ENCODE results near the gene CCDC102A.
A peak's percentile ranks its signal among the peaks of the same experiment; 100 is the strongest.
"Not testable (repeated sequence)": the region's sequence is repeated elsewhere in the genome, so short reads cannot be mapped to it uniquely, and the experiment has no call there.

The CCDC102A gene

DNA sequence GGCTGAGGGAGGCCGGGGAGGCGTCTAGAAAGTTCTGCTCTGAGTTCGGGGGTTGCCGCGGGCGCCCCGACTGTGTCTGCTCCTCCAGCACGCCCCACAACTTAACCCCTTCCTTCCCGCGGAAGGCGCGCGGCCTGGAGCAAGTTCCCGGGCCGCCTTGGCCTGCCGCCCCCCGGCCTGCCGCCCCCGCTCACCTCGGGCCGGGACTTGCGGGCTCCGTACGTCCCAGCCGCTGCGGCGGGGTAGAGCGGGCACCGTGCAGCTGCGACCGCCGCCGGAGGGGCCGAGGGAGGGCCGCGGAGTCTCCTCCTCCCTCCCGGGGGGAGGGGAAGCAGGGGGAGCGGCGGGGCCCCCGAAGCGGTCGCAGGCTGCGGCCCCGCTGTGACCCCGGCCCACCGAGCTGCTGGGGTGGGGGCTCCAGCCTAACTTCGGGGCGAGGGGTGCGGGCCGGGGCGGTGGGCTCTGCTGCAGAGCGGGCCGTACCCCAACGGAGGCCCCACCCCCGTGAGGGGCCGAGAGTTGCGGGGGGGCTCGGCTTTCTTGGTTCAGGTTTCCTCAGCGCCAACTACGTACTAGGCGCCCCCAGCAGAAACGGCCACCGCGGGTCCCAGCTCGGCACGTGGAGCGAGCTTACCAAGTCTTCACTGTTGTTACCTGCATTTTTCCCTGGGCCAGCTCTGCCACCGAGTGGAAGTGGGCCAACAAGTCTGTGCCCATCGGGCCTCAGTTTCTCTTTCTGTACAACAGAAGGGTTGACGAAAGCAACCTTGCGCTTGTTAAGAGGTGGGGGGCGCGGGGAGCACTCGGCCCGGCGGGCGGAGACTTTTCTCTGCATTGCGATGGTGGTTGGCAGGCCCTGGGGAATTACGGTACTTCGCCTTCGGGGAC is at the start of gene CCDC102A:
TSS of gene CCDC102A (minus strand) at position 266 of the 888 bp plus-strand sequence. CDS start 7,394 bp downstream, outside the sequence.
- DNase-seq (ENCODE audit: low read depth, low spot score), result peak; percentile 47

GRCh38 chr16:57585051-57585687 is 48.8 kb upstream of the CCDC102A start:
- no peak for DNase-seq (ENCODE audit: low read depth, low spot score)

- no peak for DNase-seq (ENCODE audit: low read depth, low spot score)
These were observed 42.9 kb upstream of the CCDC102A start for GRCh38 chr16:57579361-57579665.

DNA sequence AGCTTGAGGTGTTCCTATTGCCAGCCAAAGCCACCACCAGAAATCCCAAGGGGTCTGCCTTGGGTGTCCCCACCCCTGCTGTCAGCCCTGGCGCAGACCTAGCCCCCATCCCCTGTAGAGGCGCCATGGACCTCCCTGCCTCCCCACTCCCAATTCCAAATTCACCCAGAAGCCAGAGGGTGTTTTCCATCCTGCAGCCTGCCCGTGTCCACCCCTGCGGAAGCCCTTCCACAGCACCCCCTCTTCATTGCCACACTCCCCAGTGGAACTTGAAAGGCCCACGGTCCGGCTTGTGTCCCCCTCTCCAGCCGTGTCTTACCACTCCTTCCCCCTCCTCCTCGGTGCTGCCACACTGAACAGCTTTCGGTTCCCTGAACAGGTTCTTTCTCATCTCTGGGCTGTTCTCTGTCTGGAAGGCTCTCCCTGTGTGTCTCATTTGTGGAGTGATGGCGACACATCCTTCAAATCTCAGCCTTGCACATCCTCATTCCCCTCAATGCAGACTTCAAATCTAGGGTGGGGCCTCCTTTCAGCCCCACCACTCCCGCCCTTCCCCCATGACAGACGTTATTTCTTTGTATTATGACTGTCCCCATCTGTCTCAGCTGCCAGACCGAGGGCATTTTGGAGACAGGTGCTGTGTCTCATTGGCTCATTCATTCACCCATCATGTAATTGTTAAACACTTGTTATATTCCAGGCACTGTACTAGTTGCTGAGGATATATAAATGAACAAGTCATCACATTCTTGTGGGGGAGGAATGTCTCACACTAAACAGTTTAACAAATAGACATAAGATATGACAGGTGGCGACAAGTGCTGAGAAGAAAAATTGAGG is 42.4 kb upstream of the CCDC102A start:
- no peak for DNase-seq (ENCODE audit: low read depth, low spot score)

DNA sequence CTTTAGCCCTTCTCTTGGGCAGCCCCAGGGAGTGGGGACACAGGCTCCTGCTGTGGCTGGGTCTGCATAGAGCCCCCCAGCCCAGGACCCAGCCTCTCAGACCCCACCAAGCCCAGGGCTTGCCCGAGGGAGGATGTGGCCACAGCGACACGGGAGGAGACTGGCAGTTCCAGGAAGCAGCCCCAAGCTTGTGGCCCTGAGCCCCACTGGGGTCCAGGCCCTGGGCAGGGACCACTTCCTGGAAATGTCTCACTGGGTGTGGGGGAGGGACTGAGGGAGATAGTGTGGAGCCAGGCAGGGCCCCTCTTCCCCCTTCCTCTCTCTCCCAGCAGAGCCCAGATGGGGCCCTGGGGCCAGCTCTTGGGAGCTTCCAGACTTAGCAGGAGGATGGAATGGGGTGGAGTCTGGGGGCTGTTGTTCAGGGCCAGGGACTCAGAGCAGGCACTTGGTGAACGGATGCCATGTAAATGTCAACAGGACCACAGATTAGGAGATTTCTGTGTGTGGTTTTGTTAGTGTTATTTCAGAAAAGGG is 41.4 kb upstream of the CCDC102A start:
- no peak for DNase-seq (ENCODE audit: low read depth, low spot score)

DNA sequence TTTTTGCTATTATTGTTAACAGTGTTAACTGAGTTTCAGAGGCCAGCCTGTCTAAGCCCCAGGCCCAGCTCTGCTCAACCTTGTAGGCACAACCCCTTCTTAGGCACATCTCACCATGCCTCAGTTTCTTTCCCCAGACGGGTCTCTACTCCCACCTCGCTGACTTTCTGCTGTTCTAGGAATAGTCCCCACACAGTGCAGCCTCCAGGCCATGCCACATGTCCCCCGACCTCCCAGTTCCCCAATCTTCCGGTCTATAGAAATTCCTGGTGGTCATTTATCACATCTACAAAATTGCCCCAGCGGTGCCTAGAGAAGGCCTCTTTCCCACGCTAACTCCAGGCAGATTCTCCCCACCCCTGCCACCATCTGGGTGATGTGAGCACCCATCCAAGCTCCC is 40.8 kb upstream of the CCDC102A start:
- DNase-seq (ENCODE audit: low read depth, low spot score), result no peak

- DNase-seq (ENCODE audit: low read depth, low spot score), result peak; percentile 85
These were observed 40.1 kb upstream of the CCDC102A start for GRCh38 chr16:57576429-57576870.

DNA sequence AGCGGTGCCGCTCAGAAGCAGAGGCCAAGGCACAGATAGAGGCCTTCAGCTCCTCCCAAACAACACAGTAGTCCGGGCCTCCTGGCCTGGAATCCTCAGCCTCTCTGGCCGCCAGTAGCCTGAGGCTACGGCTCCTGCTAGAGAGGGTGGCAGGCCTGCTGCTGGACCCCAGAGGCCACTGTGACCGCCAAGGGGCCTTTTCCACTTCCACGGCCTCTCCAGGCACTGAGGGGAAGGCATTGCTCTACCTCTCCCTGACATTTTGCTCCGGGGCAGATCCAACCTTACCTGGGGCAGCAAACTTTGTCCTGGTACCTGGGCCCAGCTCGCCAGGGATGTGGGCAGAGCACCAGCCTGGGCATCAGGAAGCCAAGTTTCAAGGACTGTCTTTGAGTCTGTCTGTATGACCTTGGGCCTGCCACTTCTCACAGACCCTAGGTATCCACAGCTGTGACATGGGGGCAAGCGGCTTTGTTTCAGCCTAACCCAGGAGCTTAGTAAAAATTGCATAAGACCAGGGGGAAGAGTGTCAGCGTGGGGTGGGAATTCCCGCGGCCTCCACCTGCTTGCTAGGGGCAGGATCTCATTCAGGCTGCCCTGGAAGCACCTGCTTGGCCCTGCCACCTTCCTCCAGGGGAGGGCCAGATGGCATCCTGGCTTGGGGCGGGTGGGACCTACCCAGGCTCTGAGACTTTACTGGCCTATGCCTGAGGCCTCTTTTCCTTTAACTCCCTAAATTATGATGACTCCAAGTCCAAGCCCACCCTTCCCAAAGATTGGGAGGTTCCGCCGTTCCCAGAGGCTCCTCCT is 39.3 kb upstream of the CCDC102A start:
- DNase-seq (ENCODE audit: low read depth, low spot score), result peak; percentile 40

- no peak for DNase-seq (ENCODE audit: low read depth, low spot score)
These were observed 38.5 kb upstream of the CCDC102A start for GRCh38 chr16:57574646-57575467.

GRCh38 chr16:57574086-57574485 is 37.7 kb upstream of the CCDC102A start:
- DNase-seq (ENCODE audit: low read depth, low spot score), result no peak

- no peak for DNase-seq (ENCODE audit: low read depth, low spot score)
These were observed 36.8 kb upstream of the CCDC102A start for GRCh38 chr16:57572978-57573728.

DNA sequence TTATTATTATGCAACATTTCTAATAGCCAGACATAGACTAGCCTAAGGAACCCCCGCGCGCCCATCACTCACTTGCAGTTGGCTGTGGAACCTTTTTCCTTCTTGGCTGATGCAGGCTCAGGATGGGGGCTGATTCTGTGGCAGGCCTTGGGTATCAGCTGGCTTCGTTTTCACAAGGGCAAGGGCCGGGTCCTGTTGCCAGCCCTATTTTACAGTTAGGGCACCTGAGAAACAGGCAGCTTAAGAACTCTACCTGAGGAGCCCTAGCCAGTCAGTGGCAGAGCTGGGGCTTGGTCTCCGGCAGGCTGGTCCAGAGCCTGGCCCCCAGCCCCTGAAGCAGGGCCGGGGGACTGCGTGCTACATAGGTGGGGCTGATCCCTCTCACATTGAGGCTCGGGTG is 34.7 kb upstream of the CCDC102A start:
- no peak for DNase-seq (ENCODE audit: low read depth, low spot score)

DNA sequence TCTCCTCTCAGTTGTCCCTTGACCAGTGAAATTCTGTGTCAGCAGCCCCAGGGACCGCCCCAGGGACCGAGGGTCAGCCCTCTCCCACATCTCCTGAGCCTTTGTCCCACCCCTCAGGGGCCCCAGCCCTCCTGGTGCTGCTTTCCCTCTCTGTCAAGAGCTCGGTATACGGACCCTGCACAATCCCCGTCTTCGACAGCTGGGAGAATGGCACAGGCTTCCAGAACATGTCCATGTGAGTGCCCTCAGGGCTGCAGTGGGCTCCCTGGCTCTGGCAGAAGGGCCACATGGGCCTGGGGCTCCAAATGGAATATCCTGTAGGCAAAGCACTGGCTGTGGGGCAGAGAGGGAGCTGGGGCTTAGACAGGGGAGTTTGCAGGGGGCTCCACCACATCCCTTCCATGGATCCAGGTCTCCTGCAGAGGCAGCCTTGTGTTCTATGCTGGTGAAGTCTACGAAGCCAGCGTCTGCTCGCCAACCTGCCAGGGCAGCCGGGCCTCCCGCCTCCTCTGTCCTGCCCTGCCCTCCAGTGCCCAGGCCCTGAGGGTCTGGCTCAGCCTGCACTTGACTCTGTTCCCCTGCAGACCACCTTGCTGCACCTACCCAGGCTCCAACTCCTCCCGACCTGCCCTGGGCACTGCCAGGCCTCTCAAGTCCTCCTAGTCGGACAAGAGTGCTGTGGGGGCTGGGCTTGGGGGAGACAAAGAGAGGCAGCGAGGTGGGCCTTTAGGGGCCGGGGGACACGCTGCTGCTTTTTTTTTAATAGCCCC is 34.1 kb upstream of the CCDC102A start:
- no peak for DNase-seq (ENCODE audit: low read depth, low spot score)

DNA sequence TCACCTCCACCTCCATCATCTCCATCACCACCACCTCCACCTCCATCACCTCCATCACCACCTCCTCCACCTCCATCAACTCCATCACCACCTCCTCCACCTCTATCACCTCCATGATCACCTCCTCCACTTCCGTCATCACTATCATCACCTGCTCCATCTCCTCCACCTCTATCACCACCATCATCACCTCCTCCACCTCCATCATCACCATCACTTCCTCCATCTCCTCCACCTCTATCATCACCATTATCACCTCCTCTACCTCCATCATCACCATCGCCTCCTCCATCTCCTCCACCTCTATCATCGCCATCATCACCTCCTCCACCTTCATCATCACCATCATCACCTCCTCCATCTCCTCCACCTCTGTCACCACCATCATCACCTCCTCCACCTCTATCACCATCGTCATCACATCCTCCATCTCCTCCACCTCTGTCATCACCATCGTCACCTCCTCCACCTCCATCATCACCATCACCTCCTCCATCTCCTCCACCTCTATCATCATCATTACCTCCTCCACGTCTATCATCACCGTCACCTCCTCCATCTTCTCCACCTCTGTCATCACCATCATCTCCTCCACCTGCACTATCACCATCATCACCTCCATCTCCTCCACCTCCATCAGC is 33.1 kb upstream of the CCDC102A start:
- no peak for DNase-seq (ENCODE audit: low read depth, low spot score)

DNA sequence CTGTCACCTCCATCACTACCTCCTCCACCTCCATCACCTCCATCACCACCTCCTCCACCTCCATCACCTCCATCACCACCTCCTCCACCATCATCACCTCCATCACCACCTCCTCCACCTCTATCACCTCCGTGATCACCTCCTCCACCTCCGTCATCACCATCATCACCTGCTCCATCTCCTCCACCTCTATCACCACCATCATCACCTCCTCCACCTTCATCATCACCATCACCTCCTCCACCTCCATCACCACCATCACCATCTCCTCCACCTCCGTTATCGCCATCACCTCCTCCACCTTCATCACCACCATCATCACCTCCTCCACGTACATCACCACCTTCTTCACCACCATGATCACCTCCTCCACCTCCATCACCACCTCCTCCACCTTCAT is 32.4 kb upstream of the CCDC102A start:
- DNase-seq (ENCODE audit: low read depth, low spot score), result not testable (repeated sequence)

GRCh38 chr16:57568173-57568678 is 31.9 kb upstream of the CCDC102A start:
- no peak for DNase-seq (ENCODE audit: low read depth, low spot score)

DNA sequence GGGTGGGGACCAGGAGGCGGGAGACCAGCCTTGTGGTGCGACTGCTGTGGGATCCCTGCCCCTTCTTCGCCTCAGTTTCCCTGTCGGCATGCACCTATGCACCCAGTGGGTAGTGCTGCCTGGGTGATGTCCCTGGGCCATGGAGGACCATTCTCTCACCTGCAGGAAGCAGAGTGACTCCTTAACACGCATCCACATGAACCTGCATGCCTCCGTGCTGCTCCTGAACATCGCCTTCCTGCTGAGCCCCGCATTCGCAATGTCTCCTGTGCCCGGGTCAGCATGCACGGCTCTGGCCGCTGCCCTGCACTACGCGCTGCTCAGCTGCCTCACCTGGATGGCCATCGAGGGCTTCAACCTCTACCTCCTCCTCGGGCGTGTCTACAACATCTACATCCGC is 31.3 kb upstream of the CCDC102A start:
- no peak for DNase-seq (ENCODE audit: low read depth, low spot score)

- no peak for DNase-seq (ENCODE audit: low read depth, low spot score)
These were observed 30.1 kb upstream of the CCDC102A start for GRCh38 chr16:57566436-57566835.

Measured in ELF-1 (cell line).